ENCODE data around the gene CYP4F3.

The CYP4F3 gene

DNA sequence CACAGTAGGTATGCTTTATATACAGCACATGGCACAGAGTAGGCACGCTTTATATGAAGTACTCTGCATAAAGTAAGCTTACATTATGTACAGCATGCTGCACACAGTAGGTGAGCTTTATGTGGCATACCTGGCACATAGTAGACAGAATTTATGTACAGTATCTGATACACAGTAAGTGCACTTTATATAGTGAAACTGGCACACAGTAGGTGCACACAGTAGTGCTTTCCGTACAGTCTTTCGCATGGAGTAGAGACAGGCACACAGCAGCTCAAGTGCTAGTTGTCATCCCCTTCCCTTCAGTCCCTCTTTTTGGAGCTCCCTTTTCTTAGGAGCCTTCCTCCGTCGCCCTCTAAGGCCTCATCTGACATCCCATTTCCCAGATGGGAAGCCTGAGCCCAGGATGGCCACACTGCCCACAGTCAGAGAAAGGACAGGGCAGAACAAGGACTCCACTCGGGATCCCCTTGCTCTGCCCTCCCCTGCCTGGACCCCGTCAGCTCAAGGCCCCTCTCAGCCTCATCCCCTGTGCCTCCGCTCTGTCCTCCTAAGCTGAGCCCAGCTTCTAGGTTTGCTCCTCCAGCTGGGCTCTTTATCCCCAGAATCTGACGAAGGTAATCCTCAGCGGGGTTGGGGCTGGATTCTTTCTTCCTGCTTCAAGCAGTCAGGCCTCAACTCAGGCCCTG is 31.3 kb downstream of the CYP4F3 start:
- Histone ChIP-seq H3K9ac (ENCODE audit: low read length) (no peak overlapping the region), H4K20me1 (ENCODE audit: insufficient read depth, low read length) (no peaks in the 10 kb centered on the region), H3F3A (ENCODE audit: insufficient read depth, low read length) (no peaks in the 10 kb centered on the region), H3K36me3 (ENCODE audit: insufficient read depth, low read length) (no peaks in the 10 kb centered on the region), H3K4me2 (ENCODE audit: low read length) (no peak overlapping the region), H3K9me2 (ENCODE audit: low read depth, low read length) (no peaks in the 10 kb centered on the region), H3K27me3 (ENCODE audit: insufficient read depth, low read length) (no peaks in the 10 kb centered on the region), H3K9me3 (ENCODE audit: low read length) (no peaks in the 10 kb centered on the region), H2AFZ (ENCODE audit: low read length) (no peak overlapping the region), H3K27ac (ENCODE audit: low read depth, low read length, poor library complexity, severe bottlenecking) (no peak overlapping the region), H3K4me1 (ENCODE audit: insufficient read depth, low read length, severe bottlenecking) (no peaks in the 10 kb centered on the region), H3K79me2 (ENCODE audit: insufficient read depth, low read length) (no peaks in the 10 kb centered on the region), H3K4me3 (ENCODE audit: low read depth, low read length, poor library complexity, severe bottlenecking) (no peak overlapping the region)
- TF ChIP-seq, protein P1, sequence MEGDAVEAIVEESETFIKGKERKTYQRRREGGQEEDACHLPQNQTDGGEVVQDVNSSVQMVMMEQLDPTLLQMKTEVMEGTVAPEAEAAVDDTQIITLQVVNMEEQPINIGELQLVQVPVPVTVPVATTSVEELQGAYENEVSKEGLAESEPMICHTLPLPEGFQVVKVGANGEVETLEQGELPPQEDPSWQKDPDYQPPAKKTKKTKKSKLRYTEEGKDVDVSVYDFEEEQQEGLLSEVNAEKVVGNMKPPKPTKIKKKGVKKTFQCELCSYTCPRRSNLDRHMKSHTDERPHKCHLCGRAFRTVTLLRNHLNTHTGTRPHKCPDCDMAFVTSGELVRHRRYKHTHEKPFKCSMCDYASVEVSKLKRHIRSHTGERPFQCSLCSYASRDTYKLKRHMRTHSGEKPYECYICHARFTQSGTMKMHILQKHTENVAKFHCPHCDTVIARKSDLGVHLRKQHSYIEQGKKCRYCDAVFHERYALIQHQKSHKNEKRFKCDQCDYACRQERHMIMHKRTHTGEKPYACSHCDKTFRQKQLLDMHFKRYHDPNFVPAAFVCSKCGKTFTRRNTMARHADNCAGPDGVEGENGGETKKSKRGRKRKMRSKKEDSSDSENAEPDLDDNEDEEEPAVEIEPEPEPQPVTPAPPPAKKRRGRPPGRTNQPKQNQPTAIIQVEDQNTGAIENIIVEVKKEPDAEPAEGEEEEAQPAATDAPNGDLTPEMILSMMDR (IDR thresholded peaks at IDR 0.05; ENCODE audit: low read length) = no peak
- no peak for TF ChIP-seq EZH2 (IDR thresholded peaks at IDR 0.05; ENCODE audit: borderline replicate concordance, low read length)

DNA sequence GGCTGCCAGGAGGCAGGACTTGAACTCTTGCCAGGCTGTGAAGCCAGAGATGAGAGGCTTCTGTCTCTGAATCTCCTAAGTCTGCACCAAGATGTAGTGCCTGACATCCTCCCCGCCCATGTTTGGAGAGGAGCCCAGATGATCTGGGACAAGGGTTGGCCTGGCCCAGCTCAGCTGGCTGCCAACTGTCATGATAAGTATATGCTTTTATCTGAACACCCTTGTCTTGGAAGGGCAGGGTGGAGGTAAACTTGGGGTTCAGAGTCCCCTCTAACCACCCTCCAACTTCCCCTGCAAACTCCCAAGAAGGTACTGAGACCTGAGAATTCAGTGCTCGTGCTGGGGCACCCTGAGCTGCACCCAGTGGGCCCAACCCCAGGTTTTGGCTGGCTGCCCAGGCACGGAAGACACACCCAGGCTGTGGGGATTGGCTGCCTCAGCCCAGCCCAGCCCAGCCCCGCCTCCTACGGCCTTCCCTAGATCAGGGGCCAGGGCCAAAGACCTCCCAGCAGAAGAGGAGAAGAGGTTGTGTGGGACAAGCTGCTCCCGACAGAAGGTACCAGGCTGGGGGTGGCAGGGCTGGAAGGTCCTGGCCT is 32.0 kb downstream of the CYP4F3 start, which contains the start of gene CYP4F12:
Gene CYP4F12, plus strand, starts transcription at position 508 of the 596 bp plus-strand sequence. CDS start 443 bp downstream, outside the sequence.
- H3K27ac ChIP-seq (ENCODE audit: low read depth, low read length, poor library complexity, severe bottlenecking) = no peak within 1 kb of the TSS
- no peaks in the 10 kb centered on the region for H3K9me2 ChIP-seq (ENCODE audit: low read depth, low read length)
- no peak within 1 kb of the TSS for H3K4me3 ChIP-seq (ENCODE audit: low read depth, low read length, poor library complexity, severe bottlenecking)
- H3K9me3 ChIP-seq (ENCODE audit: low read length) = no peaks in the 10 kb centered on the region
- H3K4me2 ChIP-seq (ENCODE audit: low read length) = no peak within 1 kb of the TSS
- no peaks in the 10 kb centered on the region for H3K79me2 ChIP-seq (ENCODE audit: insufficient read depth, low read length)
- no peaks in the 10 kb centered on the region for H3K27me3 ChIP-seq (ENCODE audit: insufficient read depth, low read length)
- no peaks in the 10 kb centered on the region for H4K20me1 ChIP-seq (ENCODE audit: insufficient read depth, low read length)
- H3K36me3 ChIP-seq (ENCODE audit: insufficient read depth, low read length) = no peaks in the 10 kb centered on the region
- H3F3A ChIP-seq (ENCODE audit: insufficient read depth, low read length) = no peaks in the 10 kb centered on the region
- H3K4me1 ChIP-seq (ENCODE audit: insufficient read depth, low read length, severe bottlenecking) = no peaks in the 10 kb centered on the region
- H2AFZ ChIP-seq (ENCODE audit: low read length) = no peak within 1 kb of the TSS
- TF ChIP-seq, protein P1 (IDR thresholded peaks at IDR 0.05; ENCODE audit: low read length) = no peak
- no peak for TF ChIP-seq EZH2 (IDR thresholded peaks at IDR 0.05; ENCODE audit: borderline replicate concordance, low read length)
- H3K9ac ChIP-seq (ENCODE audit: low read length) = no peak within 1 kb of the TSS

DNA sequence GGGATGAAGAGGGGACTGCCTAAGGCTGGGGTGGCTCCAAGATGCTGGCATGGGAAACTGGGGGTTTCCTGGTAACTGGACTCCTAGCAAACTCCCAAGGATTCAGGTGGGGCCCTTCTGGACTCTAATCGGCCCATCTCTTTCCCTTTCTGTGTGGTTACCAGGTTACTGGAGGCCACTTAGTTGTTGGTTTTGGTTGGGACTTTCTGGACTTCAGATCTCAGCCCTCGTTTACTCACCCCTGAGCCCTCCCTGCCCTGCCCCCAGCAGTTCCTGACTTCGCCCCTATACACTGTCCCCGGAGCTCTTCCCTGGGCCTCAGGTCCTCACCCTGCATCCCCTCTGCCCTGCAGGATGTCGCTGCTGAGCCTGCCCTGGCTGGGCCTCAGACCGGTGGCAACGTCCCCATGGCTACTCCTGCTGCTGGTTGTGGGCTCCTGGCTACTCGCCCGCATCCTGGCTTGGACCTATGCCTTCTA is 32.5 kb downstream of the CYP4F3 start:
- Histone ChIP-seq H3K9ac (ENCODE audit: low read length) (no peak overlapping the region), H3K36me3 (ENCODE audit: insufficient read depth, low read length) (no peaks in the 10 kb centered on the region), H3K79me2 (ENCODE audit: insufficient read depth, low read length) (no peaks in the 10 kb centered on the region), H3K4me3 (ENCODE audit: low read depth, low read length, poor library complexity, severe bottlenecking) (no peak overlapping the region), H2AFZ (ENCODE audit: low read length) (no peak overlapping the region), H3F3A (ENCODE audit: insufficient read depth, low read length) (no peaks in the 10 kb centered on the region), H3K9me3 (ENCODE audit: low read length) (no peaks in the 10 kb centered on the region), H4K20me1 (ENCODE audit: insufficient read depth, low read length) (no peaks in the 10 kb centered on the region), H3K4me1 (ENCODE audit: insufficient read depth, low read length, severe bottlenecking) (no peaks in the 10 kb centered on the region), H3K9me2 (ENCODE audit: low read depth, low read length) (no peaks in the 10 kb centered on the region), H3K27me3 (ENCODE audit: insufficient read depth, low read length) (no peaks in the 10 kb centered on the region), H3K4me2 (ENCODE audit: low read length) (no peak overlapping the region), H3K27ac (ENCODE audit: low read depth, low read length, poor library complexity, severe bottlenecking) (no peak overlapping the region)
- no peak for TF ChIP-seq EZH2 (IDR thresholded peaks at IDR 0.05; ENCODE audit: borderline replicate concordance, low read length)
- TF ChIP-seq, protein P1 (IDR thresholded peaks at IDR 0.05; ENCODE audit: low read length) = no peak
